K562 (cell line): ENCODE results near the gene ASCC3. TPM values are rescaled to one million over a fixed set of nuclear protein-coding genes. Genes with fewer than 3 reads are reported as not detected.

Experiments
- EZH2 ChIP-seq: IDR thresholded peaks from 2 replicates; pipeline ENCODE4 v1.6.1; 2012; ENCODE audit warnings: low read depth, mild to moderate bottlenecking, inconsistent platforms, low read length, borderline replicate concordance
- KLF10 ChIP-seq: fragments of 250-450 bp; sonication (Bioruptor Pico); IDR thresholded peaks from 2 replicates; pipeline ENCODE4 v1.6.1; 2021; ENCODE audit warnings: matching md5 sums
- LARP7 ChIP-seq: fragments of 450-650 bp; IDR thresholded peaks from 2 replicates; pipeline ENCODE4 v1.6.1; 2016
- MECOM ChIP-seq: fragments of 250-450 bp; sonication (Bioruptor Pico); IDR thresholded peaks from 2 replicates; pipeline ENCODE4 v1.8.0; 2022; ENCODE audit warnings: inconsistent platforms
- MIER1 ChIP-seq: fragments of 450-650 bp; IDR thresholded peaks from 2 replicates; pipeline ENCODE4 v1.6.1; 2016; ENCODE audit warnings: antibody characterized with exemption, mild to moderate bottlenecking, low read depth
- NR3C1 ChIP-seq: sonication (generic); formaldehyde crosslinking; IDR thresholded peaks from 2 replicates; pipeline ENCODE4 v1.8.1; 2022; ENCODE audit warnings: missing genetic modification reagents
- NUFIP1 ChIP-seq: fragments of 450-650 bp; IDR thresholded peaks from 2 replicates; pipeline ENCODE4 v1.6.1; 2018; ENCODE audit not compliant: partially characterized antibody
- SRSF7 ChIP-seq: fragments of 200-400 bp; formaldehyde crosslinking; optimal IDR thresholded peaks from 2 replicates; pipeline ENCODE3; 2017; ENCODE audit warnings: mild to moderate bottlenecking, low read depth, low read length
- TAF1 ChIP-seq: IDR thresholded peaks from 2 replicates; pipeline ENCODE4 v1.6.1; 2011; ENCODE audit warnings: mild to moderate bottlenecking, low read length, moderate library complexity; ENCODE audit not compliant: insufficient read depth, control insufficient read depth, severe bottlenecking; ENCODE audit errors: extremely low read depth
- TAL1 ChIP-seq: fragments of 450-650 bp; IDR thresholded peaks from 2 replicates; pipeline ENCODE4 v1.6.1; 2016; ENCODE audit warnings: mild to moderate bottlenecking
- TCF3 ChIP-seq: sonication (generic); formaldehyde crosslinking; IDR thresholded peaks from 2 replicates; pipeline ENCODE4 v1.4.0; 2020; ENCODE audit warnings: mild to moderate bottlenecking, missing genetic modification reagents
- TFAP4 ChIP-seq: sonication (generic); formaldehyde crosslinking; IDR thresholded peaks from 2 replicates; pipeline ENCODE4 v1.8.0; 2022; ENCODE audit warnings: missing genetic modification reagents, mild to moderate bottlenecking, moderate library complexity, borderline replicate concordance
- ZNF143 ChIP-seq: sonication (generic); formaldehyde crosslinking; IDR thresholded peaks from 2 replicates; pipeline ENCODE4 v1.9.0; 2022; ENCODE audit warnings: mild to moderate bottlenecking, missing genetic modification reagents
- ZNF407 ChIP-seq: fragments of 450-650 bp; IDR thresholded peaks from 2 replicates; pipeline ENCODE4 v1.6.1; 2016; ENCODE audit warnings: low read depth
- polyA plus RNA-seq, 8 experiments: library from polyadenylated mRNA; depleted of rRNA in 4 of 8; stranded (reverse) in 5 of 8; unstranded in 3 of 8; fragments of >200 nt; fragmentation: Nextera tagmentation in 2 of 8; fragmentation: Illumina TruSeq in 1 of 8; extraction: Ambion mirVana in 2 of 8; extraction: Trizol in 1 of 8; gene quantifications; 2 replicates each; pipeline versions ENCODE4 v1.2.1 to v1.2.3, GENCODE V29; 2011 to 2014; ENCODE audit warnings: inconsistent platforms in 1 of 8, missing spikeins in 1 of 8
- total RNA-seq, 7 experiments: library from RNA; depleted of rRNA in 6 of 7; stranded (reverse); fragments of >200 nt in 6 of 7; fragmentation: Illumina TruSeq in 2 of 7; extraction: Trizol in 2 of 7; gene quantifications; 2 replicates each; pipeline versions ENCODE4 v1.2.1 to v1.2.3, GENCODE V29; 2011 to 2021; ENCODE audit warnings: low replicate concordance in 1 of 7

ASCC3 gene
- total and polyA plus RNA-seq, 9 of the 15 experiments (the other 6 are each of a cell fraction or from before 2014, with no cell fraction given), result 16.1 to 56.1 (median 33.9) TPM

- TF ChIP-seq ZNF407, result no peak
- no peak for TF ChIP-seq EZH2
- TF ChIP-seq TCF3 (CRISPR knock-in tag), result peak; percentile 47
- no peak for TF ChIP-seq MIER1
- TF ChIP-seq KLF10 (CRISPR knock-in tag), result no peak
- no peak for TF ChIP-seq SRSF7
- no peak for TF ChIP-seq TFAP4 (CRISPR knock-in tag)
- no peak for TF ChIP-seq MECOM
- TF ChIP-seq TAL1, result peak; percentile 70
- TF ChIP-seq NR3C1 (CRISPR knock-in tag), result no peak
- TF ChIP-seq ZNF143 (CRISPR knock-in tag), result no peak
- no peak for TF ChIP-seq TAF1
- no peak for TF ChIP-seq NUFIP1
- no peak for TF ChIP-seq LARP7
These were observed 161.0 kb downstream of the ASCC3 start (continued) for GRCh38 chr6:100719883-100720682.
